T-cell (primary cell): ENCODE results near the gene CHFR. TPM values are rescaled to one million over a fixed set of nuclear protein-coding genes. Genes with fewer than 3 reads are reported as not detected.

Source experiments
- ATAC-seq, 4 experiments: fragments of 200-7000 bp in 3 of 4; fragments of 150-1000 bp in 1 of 4; cut with Tn5 transposase; replicated peaks in 1 of 4; 1 replicate in 3 of 4; 2 replicates in 1 of 4; pipeline ENCODE4 v1.10.0; 2021; ENCODE audit warnings: moderate library complexity in 3 of 4, mild to moderate bottlenecking in 2 of 4, moderate number of reproducible peaks in 1 of 4
- CTCF ChIA-PET, 2 donors: fragments of 300-600 bp; sonication (Branson Sonifier 250); formaldehyde crosslinking; loops; one replicate each; lab custom pipeline; 2022; ENCODE audit warnings: antibody characterized with exemption in 2 of 2; lab: Charles Lee
- POLR2A ChIA-PET, 2 donors: fragments of 300-600 bp; sonication (Branson Sonifier 250); formaldehyde crosslinking; loops; one replicate each; lab custom pipeline; 2022; ENCODE audit warnings: antibody characterized with exemption in 2 of 2; lab: Charles Lee
- DNase-seq, 35 experiments: peaks; one replicate each; pipeline versions ENCODE4 v3.0.0 to v3.0.0-alpha.2; 2013 to 2023
- H3K27ac ChIP-seq: one replicate; pipeline ENCODE4 v1.5.1; 2013; ENCODE audit warnings: low read length
- H3K27me3 ChIP-seq, 2 experiments: replicated peaks in 1 of 2; 1 replicate in 1 of 2; 2 replicates in 1 of 2; pipeline versions ENCODE4 v1.6.1 to v1.7.0; 2013; ENCODE audit warnings: low read length in 1 of 2, mixed read lengths in 1 of 2; ENCODE audit not compliant: control insufficient read depth in 2 of 2, insufficient read depth in 2 of 2; ENCODE audit errors: extremely low read depth in 1 of 2
- H3K36me3 ChIP-seq, 2 donors: 1 replicate in 1 of 2; 2 replicates in 1 of 2; pipeline versions ENCODE4 v1.6.1 to v1.7.0; 2013; ENCODE audit warnings: low read length in 1 of 2; ENCODE audit not compliant: control insufficient read depth in 2 of 2, insufficient read depth in 1 of 2; ENCODE audit errors: extremely low read depth in 1 of 2
- H3K4me1 ChIP-seq, 2 experiments: 1 replicate in 1 of 2; 2 replicates in 1 of 2; pipeline versions ENCODE4 v1.6.1 to v1.7.0; 2013; ENCODE audit warnings: low read length in 2 of 2, mixed read lengths in 1 of 2; ENCODE audit not compliant: insufficient read depth in 2 of 2, control insufficient read depth in 1 of 2; ENCODE audit errors: extremely low read depth in 1 of 2
- H3K4me3 ChIP-seq, 2 donors: 1 replicate in 1 of 2; 2 replicates in 1 of 2; pipeline versions ENCODE4 v1.5.1 to v1.7.0; 2013; ENCODE audit warnings: mild to moderate bottlenecking in 2 of 2, low read length in 1 of 2, moderate library complexity in 1 of 2; ENCODE audit not compliant: control insufficient read depth in 1 of 2; ENCODE audit errors: extremely low read depth in 1 of 2
- H3K9me3 ChIP-seq: 2 replicates; pipeline ENCODE4 v1.7.0; 2013
- H3K27ac Mint-ChIP-seq, 2 donors: one replicate each; pipeline ENCODE4 v1.8.0; 2020 to 2021; ENCODE audit warnings: mild to moderate bottlenecking in 2 of 2, mixed read lengths in 2 of 2
- H3K27me3 Mint-ChIP-seq, 2 donors: one replicate each; pipeline ENCODE4 v1.8.0; 2021 to 2022; ENCODE audit warnings: mixed read lengths in 2 of 2
- H3K36me3 Mint-ChIP-seq: one replicate; pipeline ENCODE4 v1.8.0; 2021; ENCODE audit warnings: mixed read lengths
- H3K4me1 Mint-ChIP-seq, 3 donors: one replicate each; pipeline ENCODE4 v1.8.0; 2020 to 2022; ENCODE audit warnings: mixed read lengths in 3 of 3, mild to moderate bottlenecking in 1 of 3
- H3K4me3 Mint-ChIP-seq, 3 donors: one replicate each; pipeline ENCODE4 v1.8.0; 2020 to 2022; ENCODE audit warnings: mild to moderate bottlenecking in 3 of 3, mixed read lengths in 3 of 3, moderate library complexity in 3 of 3
- H3K9me3 Mint-ChIP-seq, 3 donors: one replicate each; pipeline ENCODE4 v1.8.0; 2020 to 2022; ENCODE audit warnings: mixed read lengths in 3 of 3
- WGBS: methylation state at CpG from one replicate; pipeline ENCODE4 v1.1.5; 2013; ENCODE audit warnings: missing lambda C conversion rate; ENCODE audit not compliant: insufficient coverage; 5-methylcytosine and 5-hydroxymethylcytosine counted together
- total RNA-seq, 35 experiments: library from RNA in 6 of 35; stranded (reverse) in 6 of 35; fragments of 120-200 nt in 1 of 35; gene quantifications; one replicate each; pipeline versions ENCODE4 v1.2.1 to v1.2.4 and lab custom pipeline; 2013 to 2026

CHFR gene
- total RNA-seq, 5 donors from 2014 or later (not counting 1 experiment from before 2014, with no cell fraction given): 84.2 to 107 (median 86.0) TPM

DNA sequence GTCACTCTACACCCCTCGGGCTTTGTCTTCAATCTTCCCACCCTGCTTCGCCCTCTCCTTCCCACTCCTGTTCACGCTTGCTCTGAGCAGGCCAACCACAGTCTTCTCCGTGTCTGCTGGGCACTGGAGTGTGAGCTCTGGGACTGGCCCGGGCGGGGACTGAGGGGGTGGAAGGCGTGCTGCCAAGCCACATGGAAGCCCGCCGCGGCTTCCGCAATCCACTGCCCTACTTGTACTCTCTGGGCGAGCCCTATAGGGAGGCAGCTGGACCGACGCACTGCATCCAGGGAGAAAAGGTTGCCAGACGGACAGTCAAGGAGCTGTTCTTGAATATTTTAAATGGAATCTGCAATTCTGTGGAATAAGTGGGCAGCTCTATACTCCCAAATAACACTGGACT is 83.5 kb downstream of the CHFR start:
- H3K36me3 Mint-ChIP-seq: peaks cover 53% of the 10 kb centered on the region

DNA sequence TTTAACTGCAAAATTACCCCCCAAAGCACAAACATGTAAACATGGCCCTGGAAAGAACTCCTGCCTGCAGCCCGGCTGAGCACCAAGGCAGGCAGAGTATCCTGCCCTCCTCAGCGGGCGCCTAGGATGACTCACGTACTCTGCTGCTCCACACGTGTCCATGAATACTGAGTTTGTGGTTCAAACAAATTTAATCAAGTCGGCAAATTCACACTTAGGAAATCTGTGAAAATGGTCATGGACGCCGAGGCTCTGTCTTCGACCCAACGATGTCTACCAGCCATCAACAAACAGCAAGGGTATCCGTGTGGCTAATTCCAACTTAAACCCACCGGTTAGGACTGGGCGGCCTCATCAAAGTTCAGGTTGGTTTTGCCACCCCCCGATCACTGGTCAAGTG is 84.3 kb downstream of the CHFR start:
- H3K27ac ChIP-seq: no peak overlapping the region
- H3K27ac Mint-ChIP-seq: no peak overlapping the region
- no peaks in the 10 kb centered on the region for H3K9me3 Mint-ChIP-seq
- no peak overlapping the region for H3K4me3 ChIP-seq
- no peak for ATAC-seq
- peaks cover 40 to 87% of the 10 kb centered on the region in 2 donors for H3K36me3 ChIP-seq
- ChIA-PET CTCF (no interaction called here), POLR2A (no interaction called here)
- H3K27me3 ChIP-seq: no peaks in the 10 kb centered on the region
- peaks cover 46% of the 10 kb centered on the region for H3K36me3 Mint-ChIP-seq
- no peaks in the 10 kb centered on the region for H3K9me3 ChIP-seq
- H3K27me3 Mint-ChIP-seq: no peaks in the 10 kb centered on the region
- H3K4me3 Mint-ChIP-seq: no peak overlapping the region
- H3K4me1 ChIP-seq: peaks cover 6 to 14% of the 10 kb centered on the region in 2 experiments
- 99% methylated on average over 10 of the region's 14 CpGs for WGBS
- no peak for DNase-seq
- peaks cover 15 to 19% (median 16%) of the 10 kb centered on the region in 3 donors for H3K4me1 Mint-ChIP-seq

More for the DNA sequence above, 83.5 kb downstream of the CHFR start:
- no peak overlapping the region for H3K4me3 Mint-ChIP-seq
- DNase-seq (no peak), ATAC-seq (no peak)
- H3K27ac ChIP-seq: no peak overlapping the region
- peaks cover 40 to 86% of the 10 kb centered on the region in 2 donors for H3K36me3 ChIP-seq
- peaks cover 16 to 19% (median 18%) of the 10 kb centered on the region in 3 donors for H3K4me1 Mint-ChIP-seq
- 98% methylated on average over 12 of the region's 15 CpGs for WGBS
- no peaks in the 10 kb centered on the region for H3K27me3 Mint-ChIP-seq
- no peak overlapping the region for H3K4me3 ChIP-seq
- no peak overlapping the region for H3K27ac Mint-ChIP-seq
- peaks cover 6 to 13% of the 10 kb centered on the region in 2 experiments for H3K4me1 ChIP-seq
- H3K27me3 ChIP-seq: no peaks in the 10 kb centered on the region
- ChIA-PET POLR2A (no interaction called here), CTCF (no interaction called here)
- H3K9me3 ChIP-seq: no peaks in the 10 kb centered on the region
- H3K9me3 Mint-ChIP-seq: no peaks in the 10 kb centered on the region

DNA sequence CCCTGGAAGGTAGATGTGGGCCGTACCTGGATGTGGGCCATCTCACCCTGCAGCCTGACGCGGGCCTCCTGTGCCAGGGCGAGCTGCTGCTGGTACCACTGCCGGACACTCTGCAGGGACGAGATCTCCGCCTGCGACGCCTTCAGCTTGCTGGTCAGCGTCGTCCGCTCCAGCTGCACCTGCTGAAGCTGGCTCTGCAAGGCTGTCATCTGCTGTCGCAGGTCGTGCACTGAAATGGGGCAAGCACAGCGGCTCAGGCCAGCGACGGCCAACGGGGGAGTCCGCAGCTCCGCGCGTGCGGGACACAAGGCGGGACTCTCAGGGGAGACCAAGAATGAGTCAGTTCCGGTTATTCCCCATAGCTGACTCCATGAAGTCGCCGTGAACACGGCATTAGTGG is 85.7 kb downstream of the CHFR start:
- Histone ChIP-seq H3K36me3 (peaks cover 49 to 87% of the 10 kb centered on the region in 2 donors), H3K9me3 (no peaks in the 10 kb centered on the region), H3K27ac (no peak overlapping the region), H3K4me1 (peaks cover 2 to 8% of the 10 kb centered on the region in 2 experiments), H3K4me3 (no peak overlapping the region), H3K27me3 (no peaks in the 10 kb centered on the region)
- ChIA-PET CTCF (no interaction called here), POLR2A (no interaction called here)
- Mint-ChIP-seq H3K4me1 (peaks cover 7 to 10% (median 10%) of the 10 kb centered on the region in 3 donors), H3K36me3 (peaks cover 41% of the 10 kb centered on the region), H3K4me3 (no peak overlapping the region), H3K27ac (no peak overlapping the region), H3K27me3 (no peaks in the 10 kb centered on the region), H3K9me3 (no peaks in the 10 kb centered on the region)
- WGBS: 95% methylated on average over 28 of the region's 28 CpGs
- DNase-seq: no peak
- no peak for ATAC-seq

DNA sequence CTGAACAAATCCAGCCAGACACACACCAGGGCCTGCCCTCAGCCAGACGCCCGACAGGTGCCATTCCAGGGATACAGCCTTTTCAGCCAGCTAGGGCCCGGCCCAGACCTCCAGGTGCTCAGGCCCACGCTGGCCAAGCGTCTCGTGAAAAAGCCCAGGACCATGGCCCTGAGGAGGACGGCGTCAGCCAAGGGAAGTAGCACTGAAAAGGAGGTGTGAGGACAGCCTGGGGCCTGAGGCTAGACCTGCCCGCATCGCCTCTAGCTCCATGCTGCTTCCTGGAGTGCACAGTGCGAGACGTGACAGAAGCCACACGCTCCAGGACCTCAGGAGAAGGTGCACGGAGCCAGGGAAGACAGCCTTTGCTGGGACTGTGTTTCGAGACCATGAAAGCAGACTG is 88.6 kb downstream of the CHFR start:
- POLR2A ChIA-PET: no interaction called here
- 95% methylated on average over 14 of the region's 15 CpGs for WGBS
- H3K4me3 Mint-ChIP-seq: no peak overlapping the region

DNA sequence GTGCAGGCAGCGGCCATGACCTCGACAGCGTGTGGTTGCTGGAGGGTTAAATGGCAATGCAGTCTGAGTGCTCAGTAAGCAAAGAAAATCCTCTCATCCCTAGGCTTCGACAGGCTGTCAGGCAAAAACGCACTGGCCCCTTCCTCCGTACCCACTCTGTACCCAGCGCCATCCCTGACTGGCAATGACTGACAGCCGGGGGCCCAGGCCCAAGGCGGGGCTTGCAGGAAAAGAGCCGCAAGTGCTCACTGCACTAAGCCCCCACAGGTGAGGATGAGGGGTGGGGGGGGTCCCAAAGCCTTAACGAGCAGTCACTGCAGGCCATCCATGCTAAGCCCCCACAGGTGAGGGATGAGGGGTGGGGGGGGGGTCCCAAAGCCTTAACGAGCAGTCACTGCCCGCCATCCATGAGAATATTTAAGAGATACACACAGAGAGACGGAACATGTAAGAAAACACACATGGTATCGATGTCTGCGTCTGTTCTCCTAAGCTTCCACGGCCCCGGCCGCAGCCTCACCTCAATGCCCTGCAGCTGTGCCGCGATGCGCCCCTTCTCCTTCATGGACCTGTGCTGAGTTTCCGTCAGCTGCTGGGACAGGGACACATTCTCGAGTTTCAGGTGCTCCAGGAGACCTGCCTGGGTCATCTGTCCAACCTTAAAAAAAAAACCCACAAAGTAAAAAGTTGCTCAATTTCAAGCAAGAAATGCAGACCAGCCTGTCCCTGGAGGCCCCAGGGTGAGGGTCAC is 89.4 kb downstream of the CHFR start:
- POLR2A ChIA-PET: no interaction called here
- no peak for ATAC-seq
- peaks cover 0 to 2% (median 1%) of the 10 kb centered on the region in 3 donors for H3K4me1 Mint-ChIP-seq

More for the DNA sequence above, 88.6 kb downstream of the CHFR start:
- H3K27ac ChIP-seq: no peak overlapping the region
- H3K27me3 ChIP-seq: no peaks in the 10 kb centered on the region
- H3K9me3 ChIP-seq: no peaks in the 10 kb centered on the region
- peaks cover 0 to 2% (median 0%) of the 10 kb centered on the region in 3 donors for H3K4me1 Mint-ChIP-seq
- H3K27ac Mint-ChIP-seq: no peak overlapping the region
- H3K4me1 ChIP-seq: peaks cover 0 to 3% of the 10 kb centered on the region in 2 experiments
- no peak overlapping the region for H3K4me3 ChIP-seq
- CTCF ChIA-PET: no interaction called here
- peaks cover 39 to 80% of the 10 kb centered on the region in 2 donors for H3K36me3 ChIP-seq
- DNase-seq: no peak
- H3K36me3 Mint-ChIP-seq: peaks cover 35% of the 10 kb centered on the region
- ATAC-seq: no peak
- H3K9me3 Mint-ChIP-seq: no peaks in the 10 kb centered on the region
- H3K27me3 Mint-ChIP-seq: no peaks in the 10 kb centered on the region

DNA sequence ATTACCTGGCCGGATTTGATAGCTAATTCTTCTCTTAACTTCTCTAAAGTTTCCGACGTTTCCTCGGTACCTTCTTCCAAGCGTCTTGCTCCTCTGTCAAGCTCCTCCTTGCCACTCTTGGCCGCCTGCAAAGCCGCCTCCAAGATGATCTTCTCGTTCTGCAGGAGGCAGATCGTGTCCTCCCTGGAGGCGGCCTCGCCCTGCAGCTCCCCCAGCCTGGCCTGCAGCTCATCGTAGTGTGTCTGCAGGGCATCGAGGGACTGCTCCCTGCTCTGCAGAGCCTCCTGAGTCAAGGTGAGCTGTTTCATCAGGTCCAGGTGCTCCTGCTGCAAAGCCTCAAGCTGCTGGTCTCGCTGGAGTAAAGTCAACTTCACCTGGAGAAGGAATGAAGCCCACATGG is 91.6 kb downstream of the CHFR start:
- Mint-ChIP-seq H3K4me3 (no peak overlapping the region), H3K9me3 (no peaks in the 10 kb centered on the region), H3K27me3 (no peaks in the 10 kb centered on the region), H3K36me3 (peaks cover 22% of the 10 kb centered on the region), H3K27ac (no peak overlapping the region), H3K4me1 (peaks cover 0 to 2% (median 1%) of the 10 kb centered on the region in 3 donors)
- ChIA-PET POLR2A (no interaction called here), CTCF (no interaction called here)
- 97% methylated on average over 10 of the region's 14 CpGs for WGBS
- ATAC-seq (no peak), DNase-seq (no peak)
- peaks cover 28 to 67% of the 10 kb centered on the region in 2 donors for H3K36me3 ChIP-seq
- H3K27ac ChIP-seq: no peak overlapping the region
- H3K9me3 ChIP-seq: no peaks in the 10 kb centered on the region
- peaks cover 0 to 3% of the 10 kb centered on the region in 2 experiments for H3K4me1 ChIP-seq
- H3K27me3 ChIP-seq: no peaks in the 10 kb centered on the region
- H3K4me3 ChIP-seq: no peak overlapping the region

More for the DNA sequence above, 89.4 kb downstream of the CHFR start:
- Mint-ChIP-seq H3K36me3 (peaks cover 29% of the 10 kb centered on the region), H3K9me3 (no peaks in the 10 kb centered on the region), H3K27me3 (no peaks in the 10 kb centered on the region), H3K27ac (no peak overlapping the region), H3K4me3 (no peak overlapping the region)
- H3K27ac ChIP-seq: no peak overlapping the region
- CTCF ChIA-PET: interaction anchor here in 1 of 2 donors (0.7 kb wide), 1 partner anchor 36 kb away, joined by 3 read pairs; no protein-coding TSS in a partner anchor
- H3K4me3 ChIP-seq: no peak overlapping the region
- 97% methylated on average over 15 of the region's 24 CpGs for WGBS
- peaks cover 34 to 74% of the 10 kb centered on the region in 2 donors for H3K36me3 ChIP-seq
- peaks cover 0 to 3% of the 10 kb centered on the region in 2 experiments for H3K4me1 ChIP-seq
- DNase-seq: no peak
- H3K9me3 ChIP-seq: no peaks in the 10 kb centered on the region
- H3K27me3 ChIP-seq: no peaks in the 10 kb centered on the region
